HL-60 (cell line): ENCODE measurements around the gene BICDL2.

ENCODE experiments used
- DNase-seq, 2 experiments: peaks; one replicate each; pipeline ENCODE4 v3.0.0-alpha.2; 2010 to 2020; ENCODE audit warnings: low read depth in 1 of 2, low spot score in 1 of 2
- H3K27ac ChIP-seq: fragments of 250-450 bp; sonication (Bioruptor Pico); replicated peaks from 2 replicates; pipeline ENCODE4 v1.5.1; 2020; ENCODE audit warnings: mild to moderate bottlenecking, moderate library complexity
- H3K27me3 ChIP-seq: fragments of 250-450 bp; sonication (Bioruptor Pico); 2 replicates; pipeline ENCODE4 v1.5.1; 2021; ENCODE audit warnings: mild to moderate bottlenecking, moderate library complexity; ENCODE audit not compliant: insufficient read depth, poor library complexity, severe bottlenecking
- H3K4me3 ChIP-seq: replicated peaks from 2 replicates; pipeline ENCODE4 v1.5.1; 2011; ENCODE audit warnings: mild to moderate bottlenecking, control low read depth, low read length; ENCODE audit not compliant: insufficient read depth
- CTCF ChIP-seq: IDR thresholded peaks from one replicate; pipeline ENCODE4 v1.5.1; 2011; ENCODE audit warnings: low read length, control low read depth, inconsistent platforms; ENCODE audit not compliant: insufficient read depth
- GABPA ChIP-seq: IDR thresholded peaks from 2 replicates; pipeline ENCODE4 v1.6.1; 2012; ENCODE audit warnings: low read depth
- POLR2AphosphoS5 ChIP-seq: IDR thresholded peaks from 2 replicates; pipeline ENCODE4 v1.6.1; 2012; ENCODE audit warnings: low read depth
- SPI1 ChIP-seq: IDR thresholded peaks from 2 replicates; pipeline ENCODE4 v1.6.1; 2012; ENCODE audit warnings: low read depth, mild to moderate bottlenecking, borderline replicate concordance
- TF ChIP-seq, protein P1 (sequence below): IDR thresholded peaks from 2 replicates; pipeline ENCODE4 v1.6.1; 2012; ENCODE audit warnings: low read depth; ENCODE audit not compliant: insufficient replicate concordance

Gene BICDL2

DNA sequence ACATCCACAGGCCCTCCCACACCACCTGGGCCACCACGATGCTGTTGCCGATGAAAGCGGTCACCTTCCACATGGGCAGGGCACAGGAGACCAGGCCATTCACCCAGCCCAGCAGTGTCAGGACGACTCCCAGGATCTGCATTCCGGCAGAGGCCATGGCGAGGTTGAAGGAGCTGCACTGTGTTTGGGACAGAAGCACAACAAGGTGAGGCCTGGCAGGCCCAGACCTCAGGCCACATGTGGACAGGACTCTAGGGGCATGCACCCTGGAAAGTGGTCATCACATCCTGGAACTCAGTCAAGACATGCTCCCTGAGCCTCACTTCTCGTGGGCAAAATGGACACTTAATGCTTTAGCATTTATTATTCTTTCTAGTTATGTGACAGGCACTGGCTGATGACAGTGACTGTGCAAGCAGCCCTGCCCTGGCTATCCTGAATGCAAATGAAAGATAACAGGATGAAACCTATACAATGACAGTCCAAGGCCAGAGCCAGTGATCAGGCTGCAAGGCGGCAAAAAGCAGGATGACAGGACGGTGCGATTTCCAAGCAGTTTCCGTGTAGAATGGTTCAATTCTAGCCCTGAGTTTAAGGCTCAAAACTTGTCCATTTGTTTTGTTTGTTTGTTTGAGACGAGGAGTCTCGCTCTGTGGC lies 20.8 kb downstream of the BICDL2 start:
- Histone ChIP-seq H3K27ac (no peak overlapping the region), H3K4me3 (no peak overlapping the region), H3K27me3 (no peaks in the 10 kb centered on the region)
- DNase-seq = no peak
- no peak for TF ChIP-seq SPI1
- no peak for TF ChIP-seq POLR2AphosphoS5
- TF ChIP-seq, protein P1, sequence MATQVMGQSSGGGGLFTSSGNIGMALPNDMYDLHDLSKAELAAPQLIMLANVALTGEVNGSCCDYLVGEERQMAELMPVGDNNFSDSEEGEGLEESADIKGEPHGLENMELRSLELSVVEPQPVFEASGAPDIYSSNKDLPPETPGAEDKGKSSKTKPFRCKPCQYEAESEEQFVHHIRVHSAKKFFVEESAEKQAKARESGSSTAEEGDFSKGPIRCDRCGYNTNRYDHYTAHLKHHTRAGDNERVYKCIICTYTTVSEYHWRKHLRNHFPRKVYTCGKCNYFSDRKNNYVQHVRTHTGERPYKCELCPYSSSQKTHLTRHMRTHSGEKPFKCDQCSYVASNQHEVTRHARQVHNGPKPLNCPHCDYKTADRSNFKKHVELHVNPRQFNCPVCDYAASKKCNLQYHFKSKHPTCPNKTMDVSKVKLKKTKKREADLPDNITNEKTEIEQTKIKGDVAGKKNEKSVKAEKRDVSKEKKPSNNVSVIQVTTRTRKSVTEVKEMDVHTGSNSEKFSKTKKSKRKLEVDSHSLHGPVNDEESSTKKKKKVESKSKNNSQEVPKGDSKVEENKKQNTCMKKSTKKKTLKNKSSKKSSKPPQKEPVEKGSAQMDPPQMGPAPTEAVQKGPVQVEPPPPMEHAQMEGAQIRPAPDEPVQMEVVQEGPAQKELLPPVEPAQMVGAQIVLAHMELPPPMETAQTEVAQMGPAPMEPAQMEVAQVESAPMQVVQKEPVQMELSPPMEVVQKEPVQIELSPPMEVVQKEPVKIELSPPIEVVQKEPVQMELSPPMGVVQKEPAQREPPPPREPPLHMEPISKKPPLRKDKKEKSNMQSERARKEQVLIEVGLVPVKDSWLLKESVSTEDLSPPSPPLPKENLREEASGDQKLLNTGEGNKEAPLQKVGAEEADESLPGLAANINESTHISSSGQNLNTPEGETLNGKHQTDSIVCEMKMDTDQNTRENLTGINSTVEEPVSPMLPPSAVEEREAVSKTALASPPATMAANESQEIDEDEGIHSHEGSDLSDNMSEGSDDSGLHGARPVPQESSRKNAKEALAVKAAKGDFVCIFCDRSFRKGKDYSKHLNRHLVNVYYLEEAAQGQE = no peak
- no peak for TF ChIP-seq CTCF
- no peak for TF ChIP-seq GABPA

GRCh38 chr16:3014971-3015370 lies 21.8 kb downstream of the BICDL2 start:
- TF ChIP-seq GABPA (no peak), SPI1 (no peak), CTCF (no peak), POLR2AphosphoS5 (no peak)
- TF ChIP-seq, protein P1 = no peak
- no peaks in the 10 kb centered on the region for H3K27me3 ChIP-seq
- H3K27ac ChIP-seq = no peak overlapping the region

DNA sequence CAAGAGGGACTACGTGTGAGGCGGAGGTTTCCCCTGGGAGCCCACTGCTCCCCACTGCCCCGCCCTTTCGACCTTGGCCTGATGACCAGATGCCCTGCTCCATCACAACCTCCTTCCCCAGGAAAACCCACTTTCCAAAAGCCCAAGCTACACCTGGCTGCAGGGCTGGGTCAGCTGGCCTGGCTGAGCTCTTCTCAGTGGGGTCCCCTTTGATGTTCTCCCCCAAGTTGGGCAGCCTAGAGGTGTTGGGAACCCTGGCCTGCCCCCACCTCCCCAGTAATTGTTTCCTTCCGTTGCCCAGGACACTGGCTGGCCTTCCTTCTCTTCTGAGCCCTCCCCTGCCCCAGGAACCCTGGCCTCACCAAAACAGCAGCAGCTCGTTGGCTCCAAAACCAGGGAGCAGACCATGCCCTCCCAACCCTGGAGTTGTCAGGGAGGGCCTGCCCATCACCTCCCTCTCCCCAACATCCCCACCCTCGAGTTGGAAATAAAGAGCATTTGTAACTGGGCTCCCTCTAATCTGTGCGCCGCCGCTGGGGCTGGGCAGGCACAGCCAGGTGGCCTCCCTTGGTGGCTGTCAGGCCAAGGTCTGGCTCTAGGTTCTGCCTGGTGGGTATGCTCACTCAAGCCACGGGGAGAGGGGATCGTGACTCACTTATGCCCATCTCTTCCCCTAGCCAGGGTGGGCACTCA lies 22.6 kb downstream of the BICDL2 start:
- H3K27ac ChIP-seq = no peak overlapping the region
- no peak overlapping the region for H3K4me3 ChIP-seq
- no peaks in the 10 kb centered on the region for H3K27me3 ChIP-seq
- no peak for DNase-seq
- TF ChIP-seq SPI1 = no peak
- no peak for TF ChIP-seq CTCF
- TF ChIP-seq GABPA = no peak
- no peak for TF ChIP-seq POLR2AphosphoS5
- TF ChIP-seq, protein P1 = no peak

More at GRCh38 chr16:3014971-3015370, 21.8 kb downstream of the BICDL2 start:
- no peak overlapping the region for H3K4me3 ChIP-seq
- no peak for DNase-seq
